ENCODE data around the gene MDFIC2.
"Not testable (repeated sequence)": the region's sequence is repeated elsewhere in the genome, so short reads cannot be mapped to it uniquely, and the experiment has no call there.

MDFIC2 gene

DNA sequence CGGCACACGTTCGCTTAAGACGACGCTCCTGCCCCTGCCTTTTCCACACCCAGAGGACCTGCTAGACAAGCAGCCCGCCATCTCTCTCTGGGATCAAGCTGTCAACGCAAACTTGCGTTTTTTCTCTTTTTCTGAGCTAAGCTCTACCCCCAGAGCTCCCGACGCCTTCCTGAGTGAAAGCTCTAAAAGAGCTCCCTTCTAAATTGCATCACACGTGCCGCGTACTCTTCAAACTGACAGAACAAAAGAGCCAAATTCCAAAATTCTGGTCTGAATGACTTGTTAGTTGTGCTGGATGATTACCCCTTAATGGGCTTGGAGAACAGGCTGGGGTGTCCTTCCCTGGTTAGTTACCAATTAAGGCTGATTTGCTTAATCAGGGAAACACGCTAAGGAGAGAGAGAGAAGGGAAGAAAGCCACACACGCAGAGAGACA, 81.2 kb downstream of the MDFIC2 start:
- TF ChIP-seq, protein P1, sequence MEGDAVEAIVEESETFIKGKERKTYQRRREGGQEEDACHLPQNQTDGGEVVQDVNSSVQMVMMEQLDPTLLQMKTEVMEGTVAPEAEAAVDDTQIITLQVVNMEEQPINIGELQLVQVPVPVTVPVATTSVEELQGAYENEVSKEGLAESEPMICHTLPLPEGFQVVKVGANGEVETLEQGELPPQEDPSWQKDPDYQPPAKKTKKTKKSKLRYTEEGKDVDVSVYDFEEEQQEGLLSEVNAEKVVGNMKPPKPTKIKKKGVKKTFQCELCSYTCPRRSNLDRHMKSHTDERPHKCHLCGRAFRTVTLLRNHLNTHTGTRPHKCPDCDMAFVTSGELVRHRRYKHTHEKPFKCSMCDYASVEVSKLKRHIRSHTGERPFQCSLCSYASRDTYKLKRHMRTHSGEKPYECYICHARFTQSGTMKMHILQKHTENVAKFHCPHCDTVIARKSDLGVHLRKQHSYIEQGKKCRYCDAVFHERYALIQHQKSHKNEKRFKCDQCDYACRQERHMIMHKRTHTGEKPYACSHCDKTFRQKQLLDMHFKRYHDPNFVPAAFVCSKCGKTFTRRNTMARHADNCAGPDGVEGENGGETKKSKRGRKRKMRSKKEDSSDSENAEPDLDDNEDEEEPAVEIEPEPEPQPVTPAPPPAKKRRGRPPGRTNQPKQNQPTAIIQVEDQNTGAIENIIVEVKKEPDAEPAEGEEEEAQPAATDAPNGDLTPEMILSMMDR (IDR thresholded peaks at IDR 0.05; ENCODE audit: low read depth, low read length), result no peak
- H3K4me3 ChIP-seq (ENCODE audit: low read depth, low read length), result no peak overlapping the region
- no peak for DNase-seq (ENCODE audit: low read depth, low spot score)
- in situ Hi-C loops (cut with HindIII; ENCODE audit: low sequenced_read_pairs), result no loop called here

DNA sequence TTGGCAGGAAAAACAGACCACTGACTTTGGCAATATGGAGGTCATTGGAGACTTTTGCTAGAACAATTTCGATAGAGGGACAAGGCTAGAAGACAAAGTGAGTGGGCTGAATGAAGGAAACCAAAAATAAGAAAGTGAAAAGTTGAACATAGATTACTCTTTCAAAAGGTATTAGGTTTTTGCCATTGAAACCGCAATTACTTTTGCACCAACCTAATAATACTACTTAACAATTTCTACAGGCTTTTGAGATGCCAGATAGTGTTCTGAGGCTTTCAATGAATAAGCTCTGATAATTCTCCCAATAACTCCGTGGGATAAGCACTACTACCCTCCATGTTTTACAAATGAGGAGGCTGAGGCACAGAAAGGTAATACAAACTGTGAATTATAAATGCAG, 85.0 kb downstream of the MDFIC2 start:
- no peak overlapping the region for H3K4me3 ChIP-seq (ENCODE audit: low read depth, low read length)
- DNase-seq (ENCODE audit: low read depth, low spot score), result no peak
- TF ChIP-seq, protein P1 (IDR thresholded peaks at IDR 0.05; ENCODE audit: low read depth, low read length), result no peak
- in situ Hi-C loops (cut with HindIII; ENCODE audit: low sequenced_read_pairs), result no loop called here

DNA sequence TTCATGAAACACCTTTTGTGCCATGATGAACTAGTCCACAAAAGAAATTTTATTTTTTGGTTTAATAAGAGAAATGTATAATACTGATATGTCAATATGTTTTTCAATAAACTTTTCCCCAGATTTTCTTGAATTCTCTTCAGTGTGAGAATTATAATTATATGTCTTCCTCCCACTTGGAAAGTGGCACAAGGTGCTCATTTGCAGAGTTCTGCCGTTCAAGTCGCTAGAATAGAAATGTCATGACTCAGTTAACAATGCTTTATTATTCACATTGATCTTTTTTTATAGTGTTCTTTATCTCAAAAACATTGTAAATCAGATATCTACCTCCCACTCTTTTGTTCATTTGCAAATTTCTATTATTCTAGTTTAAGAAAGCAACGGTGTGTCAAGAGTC, 87.3 kb downstream of the MDFIC2 start:
- no peak overlapping the region for H3K4me3 ChIP-seq (ENCODE audit: low read depth, low read length)
- TF ChIP-seq, protein P1 (IDR thresholded peaks at IDR 0.05; ENCODE audit: low read depth, low read length), result no peak
- in situ Hi-C loops (cut with HindIII; ENCODE audit: low sequenced_read_pairs), result no loop called here
- DNase-seq (ENCODE audit: low read depth, low spot score), result no peak

DNA sequence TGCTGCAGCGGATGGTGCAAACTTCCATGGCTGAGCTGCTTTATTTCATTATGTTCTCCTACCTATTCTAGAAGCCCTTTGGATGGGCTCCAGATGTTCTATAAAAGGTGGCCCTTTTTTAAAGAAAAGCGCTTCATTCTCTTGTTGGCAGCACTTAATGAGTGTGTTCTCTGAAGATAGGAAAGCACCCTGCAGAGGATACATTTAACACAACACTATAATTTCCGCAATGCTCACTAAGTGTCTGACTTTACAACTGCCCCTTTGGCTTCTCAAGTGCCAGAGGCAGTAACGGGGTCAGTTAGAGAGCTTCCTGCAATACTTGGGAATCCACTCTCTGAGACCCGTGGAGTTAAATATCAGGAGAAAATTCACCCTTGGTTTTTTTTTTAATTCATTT, 88.1 kb downstream of the MDFIC2 start:
- H3K4me3 ChIP-seq (ENCODE audit: low read depth, low read length), result no peak overlapping the region
- TF ChIP-seq, protein P1 (IDR thresholded peaks at IDR 0.05; ENCODE audit: low read depth, low read length), result no peak
- in situ Hi-C loops (cut with HindIII; ENCODE audit: low sequenced_read_pairs), result no loop called here
- DNase-seq (ENCODE audit: low read depth, low spot score), result no peak

DNA sequence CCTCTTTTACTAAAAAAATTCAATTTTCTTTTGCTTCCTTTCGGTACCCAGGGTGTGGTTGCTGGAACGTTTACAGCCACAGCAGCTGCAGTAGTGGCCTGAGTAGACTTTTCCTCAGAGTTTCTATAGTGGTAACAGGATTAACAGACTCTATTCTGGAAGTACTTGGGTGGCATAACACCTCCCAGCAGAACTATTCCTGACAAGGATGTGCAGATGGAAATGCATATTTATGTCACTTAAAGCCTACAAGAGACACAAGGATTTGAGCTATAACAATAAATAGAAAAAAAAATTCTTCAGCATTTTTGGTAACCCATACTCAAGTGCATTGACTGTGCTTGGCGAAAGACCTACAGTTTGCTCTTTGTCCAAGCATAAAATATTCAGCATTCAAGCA, 94.0 kb downstream of the MDFIC2 start:
- H3K4me3 ChIP-seq (ENCODE audit: low read depth, low read length), result no peak overlapping the region
- TF ChIP-seq, protein P1 (IDR thresholded peaks at IDR 0.05; ENCODE audit: low read depth, low read length), result no peak
- no peak for DNase-seq (ENCODE audit: low read depth, low spot score)
- in situ Hi-C loops (cut with HindIII; ENCODE audit: low sequenced_read_pairs), result no loop called here

DNA sequence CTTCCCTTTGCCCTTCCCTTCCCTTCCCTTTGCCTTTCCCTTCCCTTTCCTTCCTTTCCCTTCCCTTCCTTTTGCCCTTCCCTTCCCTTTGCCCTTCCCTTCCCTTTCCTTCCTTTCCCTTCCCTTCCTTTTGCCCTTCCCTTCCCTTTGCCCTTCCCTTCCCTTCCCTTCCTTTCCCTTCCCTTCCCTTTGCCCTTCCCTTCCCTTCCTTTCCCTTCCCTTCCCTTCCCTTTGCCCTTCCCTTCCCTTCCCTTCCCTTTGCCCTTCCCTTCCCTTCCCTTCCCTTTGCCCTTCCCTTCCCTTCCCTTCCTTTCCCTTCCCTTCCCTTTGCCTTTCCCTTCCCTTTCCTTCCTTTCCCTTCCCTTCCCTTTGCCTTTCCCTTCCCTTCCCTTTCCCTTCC, 101.2 kb downstream of the MDFIC2 start:
- DNase-seq (ENCODE audit: low read depth, low spot score); H3K4me3 ChIP-seq (ENCODE audit: low read depth, low read length); in situ Hi-C loops (cut with HindIII; ENCODE audit: low sequenced_read_pairs): not testable (repeated sequence)

DNA sequence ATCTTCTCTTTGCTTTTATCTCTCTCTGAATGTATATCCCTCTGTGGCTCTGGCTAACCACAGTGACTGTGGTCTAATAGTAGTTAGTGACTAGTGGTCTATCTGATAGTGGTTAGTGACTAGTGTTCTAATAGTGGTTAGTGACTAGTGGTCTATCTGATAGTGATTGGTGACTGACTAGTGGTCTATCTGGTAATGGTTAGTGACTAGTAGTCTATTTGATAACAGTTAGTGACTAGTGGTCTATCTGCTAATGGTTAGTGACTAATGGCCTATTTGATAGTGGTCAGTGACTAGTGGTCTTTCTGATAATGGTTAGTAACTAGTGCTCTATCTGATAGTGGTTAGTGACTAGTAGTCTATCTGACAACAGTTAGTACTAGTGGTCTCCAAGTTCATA, 110.5 kb downstream of the MDFIC2 start:
- TF ChIP-seq, protein P1 (IDR thresholded peaks at IDR 0.05; ENCODE audit: low read depth, low read length), result no peak
- in situ Hi-C loops (cut with HindIII; ENCODE audit: low sequenced_read_pairs), result no loop called here
- no peak for DNase-seq (ENCODE audit: low read depth, low spot score)
- H3K4me3 ChIP-seq (ENCODE audit: low read depth, low read length), result no peak overlapping the region
